Gastrocnemius medialis (tissue), 4 donors: ENCODE measurements around the gene TMEM154.

Source experiments
- CTCF ChIP-seq, 5 experiments: fragments of 450-650 bp in 3 of 5; fragments of 200-600 bp in 2 of 5; sonication (generic) in 2 of 5; IDR thresholded peaks in 4 of 5; conservative IDR thresholded peaks in 1 of 5; 1 replicate in 4 of 5; 2 replicates in 1 of 5; pipeline ENCODE4 v1.5.1; 2016 to 2019; ENCODE audit warnings: antibody characterized with exemption in 5 of 5, mild to moderate bottlenecking in 3 of 5, moderate library complexity in 3 of 5
- POLR2A ChIP-seq, 2 donors: fragments of 450-650 bp; IDR thresholded peaks; one replicate each; pipeline ENCODE4 v1.6.1; 2017; ENCODE audit warnings: antibody characterized with exemption in 2 of 2, mild to moderate bottlenecking in 2 of 2, moderate library complexity in 2 of 2

- peak in 1 of 2 donors; percentile 20 for TF ChIP-seq POLR2A (IDR thresholded peaks at IDR 0.05)
- TF ChIP-seq CTCF (IDR thresholded peaks at IDR 0.05 in 4 of 5, conservative IDR thresholded peaks at IDR 0.05 in 1 of 5) = no peak
Observed at GRCh38 chr4:152690706-152691651, 11.2 kb upstream of the TMEM154 start.
